ENCODE results near the gene TMPRSS7. TPM values are rescaled to one million over a fixed set of nuclear protein-coding genes. Genes with fewer than 3 reads are reported as not detected.
"Not testable (repeated sequence)": the region's sequence is repeated elsewhere in the genome, so short reads cannot be mapped to it uniquely, and the experiment has no call there.

The TMPRSS7 gene
- total RNA-seq, 1 experiment from 2014 or later, result not detected

GRCh38 chr3:112056451-112056929 lies 22.0 kb downstream of the TMPRSS7 start:
- Mint-ChIP-seq H3K27ac (ENCODE audit: low read depth, unreplicated experiment) (no peak overlapping the region), H3K9me3 (ENCODE audit: unreplicated experiment) (no peaks in the 10 kb centered on the region), H3K36me3 (ENCODE audit: insufficient read depth, unreplicated experiment) (no peaks in the 10 kb centered on the region), H3K4me3 (ENCODE audit: unreplicated experiment) (no peak overlapping the region), H3K4me1 (ENCODE audit: insufficient read depth, unreplicated experiment) (peaks cover 10% of the 10 kb centered on the region), H3K27me3 (ENCODE audit: insufficient read depth, unreplicated experiment) (no peaks in the 10 kb centered on the region)
- ChIA-PET CTCF (interaction anchor here (0.6 to 1.0 kb wide), 3 partner anchors 11 to 49 kb away, joined by 3 to 6 read pairs (median 3); no protein-coding TSS in a partner anchor), POLR2A (interaction anchor here (0.6 to 0.9 kb wide), 2 partner anchors 320 to 976 kb away, joined by 3 read pairs; no protein-coding TSS in a partner anchor)
- intact Hi-C loops (cut with micrococcal nuclease), result no loop called here
- no peak for TF ChIP-seq CTCF (IDR thresholded peaks at IDR 0.05; ENCODE audit: unreplicated experiment)
- peak; percentile 8 for DNase-seq (ENCODE audit: unreplicated experiment)
- no TSS peak for BruUV-seq (replicated peaks)

GRCh38 chr3:112059497-112059896 lies 25.0 kb downstream of the TMPRSS7 start:
- POLR2A ChIA-PET, result no interaction called here
- no peak overlapping the region for H3K27ac Mint-ChIP-seq (ENCODE audit: low read depth, unreplicated experiment)

DNA sequence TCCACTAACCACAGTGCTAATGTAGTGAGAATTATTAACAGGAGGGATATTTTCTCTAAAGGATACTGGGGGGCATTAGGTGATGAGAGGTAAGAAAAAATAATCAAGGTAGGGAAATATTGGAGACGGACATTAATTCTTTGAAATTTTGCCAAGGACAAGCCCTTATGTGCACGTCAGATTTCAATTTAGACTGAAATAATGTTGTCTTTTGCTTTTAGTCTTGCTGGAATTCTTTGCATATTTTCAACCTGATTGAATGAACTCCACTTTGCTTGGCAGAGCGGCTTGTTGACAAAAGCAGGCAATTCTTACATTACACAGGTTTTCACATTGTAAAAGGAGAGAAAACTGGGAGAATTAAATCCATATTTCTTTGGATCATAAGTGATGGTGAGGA lies 26.6 kb downstream of the TMPRSS7 start:
- intact Hi-C loops (cut with micrococcal nuclease), result no loop called here
- BruUV-seq (replicated peaks), result no TSS peak
- Mint-ChIP-seq H3K4me3 (ENCODE audit: unreplicated experiment) (no peak overlapping the region), H3K36me3 (ENCODE audit: insufficient read depth, unreplicated experiment) (no peaks in the 10 kb centered on the region), H3K27ac (ENCODE audit: low read depth, unreplicated experiment) (peak overlapping the region; percentile 54), H3K27me3 (ENCODE audit: insufficient read depth, unreplicated experiment) (no peaks in the 10 kb centered on the region), H3K4me1 (ENCODE audit: insufficient read depth, unreplicated experiment) (peaks cover 11% of the 10 kb centered on the region), H3K9me3 (ENCODE audit: unreplicated experiment) (no peaks in the 10 kb centered on the region)
- no peak for TF ChIP-seq CTCF (IDR thresholded peaks at IDR 0.05; ENCODE audit: unreplicated experiment)
- CTCF ChIA-PET, result no interaction called here
- POLR2A ChIA-PET, result no interaction called here
- no peak for DNase-seq (ENCODE audit: unreplicated experiment)

More at GRCh38 chr3:112059497-112059896, 25.0 kb downstream of the TMPRSS7 start:
- Mint-ChIP-seq H3K27me3 (ENCODE audit: insufficient read depth, unreplicated experiment) (no peaks in the 10 kb centered on the region), H3K9me3 (ENCODE audit: unreplicated experiment) (no peaks in the 10 kb centered on the region), H3K4me3 (ENCODE audit: unreplicated experiment) (no peak overlapping the region), H3K36me3 (ENCODE audit: insufficient read depth, unreplicated experiment) (no peaks in the 10 kb centered on the region), H3K4me1 (ENCODE audit: insufficient read depth, unreplicated experiment) (peaks cover 11% of the 10 kb centered on the region)
- no peak for TF ChIP-seq CTCF (IDR thresholded peaks at IDR 0.05; ENCODE audit: unreplicated experiment)
- no TSS peak for BruUV-seq (replicated peaks)
- CTCF ChIA-PET, result no interaction called here
- intact Hi-C loops (cut with micrococcal nuclease), result no loop called here
- DNase-seq (ENCODE audit: unreplicated experiment), result no peak

DNA sequence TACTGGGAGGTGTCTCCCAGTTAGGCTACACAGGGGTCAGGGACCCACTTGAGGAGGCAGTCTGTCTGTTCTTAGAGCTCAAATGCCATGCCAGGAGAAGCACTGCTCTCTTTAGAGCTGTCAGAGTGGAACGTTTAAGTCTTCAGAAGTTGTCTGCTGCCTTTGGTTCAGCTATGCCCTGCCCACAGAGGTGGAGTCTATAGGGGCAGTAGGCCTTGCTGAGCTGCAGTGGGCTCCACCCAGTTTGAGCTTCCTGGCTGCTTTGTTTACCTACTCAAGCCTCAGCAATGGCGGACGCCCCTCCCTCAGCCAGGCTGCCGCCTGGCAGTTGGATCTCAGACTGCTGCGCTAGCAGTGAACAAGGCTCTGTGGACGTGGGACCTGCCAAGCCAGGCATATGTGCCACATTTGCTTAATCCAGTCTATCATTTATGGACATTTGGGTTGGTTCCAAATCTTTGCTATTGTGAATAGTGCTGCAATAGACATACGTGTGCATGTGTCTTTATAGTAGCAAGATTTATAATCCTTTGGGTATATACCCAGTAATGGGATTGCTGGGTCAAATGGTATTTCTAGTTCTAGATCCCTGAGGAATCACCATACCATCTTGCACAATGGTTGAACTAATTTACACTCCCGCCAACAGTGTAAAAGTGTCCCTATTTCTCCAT lies 38.0 kb downstream of the TMPRSS7 start:
- POLR2A ChIA-PET, result interaction anchor here (0.9 to 1.9 kb wide), 3 partner anchors 10 to 94 kb away, joined by 3 to 4 read pairs (median 3); partner anchors contain the start of genes ABHD10 and C3orf52
- Mint-ChIP-seq H3K4me1 (ENCODE audit: insufficient read depth, unreplicated experiment) (peaks cover 25% of the 10 kb centered on the region), H3K27ac (ENCODE audit: low read depth, unreplicated experiment) (peak overlapping the region; percentile 9)
- BruUV-seq (replicated peaks); H3K27me3 Mint-ChIP-seq (ENCODE audit: insufficient read depth, unreplicated experiment); H3K36me3 Mint-ChIP-seq (ENCODE audit: insufficient read depth, unreplicated experiment); H3K9me3 Mint-ChIP-seq (ENCODE audit: unreplicated experiment); DNase-seq (ENCODE audit: unreplicated experiment); H3K4me3 Mint-ChIP-seq (ENCODE audit: unreplicated experiment); intact Hi-C loops (cut with micrococcal nuclease): not testable (repeated sequence)
- CTCF ChIA-PET, result interaction anchor here (0.6 to 1.4 kb wide), 6 partner anchors 26 to 907 kb away, joined by 3 to 6 read pairs (median 3); no protein-coding TSS in a partner anchor
